DOHH2 (cell line): ENCODE measurements around the gene LSP1.

Experiments used
- EZH2phosphoT487 ChIP-seq: fragments of 200-600 bp; sonication (generic); IDR thresholded peaks from 2 replicates; pipeline ENCODE4 v1.6.1; 2017; ENCODE audit warnings: borderline replicate concordance, mild to moderate bottlenecking, antibody characterized with exemption, low read length, moderate library complexity, mixed read lengths
- TF ChIP-seq, protein P1 (sequence below): fragments of 200-600 bp; sonication (generic); IDR thresholded peaks from one replicate; pipeline ENCODE4 v1.5.1; 2014; ENCODE audit warnings: antibody characterized with exemption, mild to moderate bottlenecking, low read depth, low read length; ENCODE audit not compliant: poor library complexity, severe bottlenecking

DNA sequence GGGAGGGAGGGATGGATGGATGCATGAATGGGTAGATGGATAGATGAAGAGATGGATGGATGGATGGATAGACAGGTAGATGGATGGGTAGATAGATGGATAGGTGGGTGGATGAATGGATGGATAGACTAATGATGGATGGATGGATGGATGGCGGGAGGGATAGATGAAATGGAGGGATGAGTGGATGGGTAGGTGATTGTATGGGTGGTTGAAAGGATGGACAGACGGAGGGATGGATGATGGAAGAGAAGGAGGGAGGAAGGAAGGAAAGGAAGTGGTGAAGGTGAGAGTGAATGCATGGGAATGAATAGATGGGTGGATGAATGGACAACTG lies 62.9 kb downstream of the LSP1 start:
- TF ChIP-seq, protein P1, sequence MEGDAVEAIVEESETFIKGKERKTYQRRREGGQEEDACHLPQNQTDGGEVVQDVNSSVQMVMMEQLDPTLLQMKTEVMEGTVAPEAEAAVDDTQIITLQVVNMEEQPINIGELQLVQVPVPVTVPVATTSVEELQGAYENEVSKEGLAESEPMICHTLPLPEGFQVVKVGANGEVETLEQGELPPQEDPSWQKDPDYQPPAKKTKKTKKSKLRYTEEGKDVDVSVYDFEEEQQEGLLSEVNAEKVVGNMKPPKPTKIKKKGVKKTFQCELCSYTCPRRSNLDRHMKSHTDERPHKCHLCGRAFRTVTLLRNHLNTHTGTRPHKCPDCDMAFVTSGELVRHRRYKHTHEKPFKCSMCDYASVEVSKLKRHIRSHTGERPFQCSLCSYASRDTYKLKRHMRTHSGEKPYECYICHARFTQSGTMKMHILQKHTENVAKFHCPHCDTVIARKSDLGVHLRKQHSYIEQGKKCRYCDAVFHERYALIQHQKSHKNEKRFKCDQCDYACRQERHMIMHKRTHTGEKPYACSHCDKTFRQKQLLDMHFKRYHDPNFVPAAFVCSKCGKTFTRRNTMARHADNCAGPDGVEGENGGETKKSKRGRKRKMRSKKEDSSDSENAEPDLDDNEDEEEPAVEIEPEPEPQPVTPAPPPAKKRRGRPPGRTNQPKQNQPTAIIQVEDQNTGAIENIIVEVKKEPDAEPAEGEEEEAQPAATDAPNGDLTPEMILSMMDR = no peak
- TF ChIP-seq EZH2phosphoT487 = no peak
